ENCODE data around the gene NCOA5.

The NCOA5 gene

DNA sequence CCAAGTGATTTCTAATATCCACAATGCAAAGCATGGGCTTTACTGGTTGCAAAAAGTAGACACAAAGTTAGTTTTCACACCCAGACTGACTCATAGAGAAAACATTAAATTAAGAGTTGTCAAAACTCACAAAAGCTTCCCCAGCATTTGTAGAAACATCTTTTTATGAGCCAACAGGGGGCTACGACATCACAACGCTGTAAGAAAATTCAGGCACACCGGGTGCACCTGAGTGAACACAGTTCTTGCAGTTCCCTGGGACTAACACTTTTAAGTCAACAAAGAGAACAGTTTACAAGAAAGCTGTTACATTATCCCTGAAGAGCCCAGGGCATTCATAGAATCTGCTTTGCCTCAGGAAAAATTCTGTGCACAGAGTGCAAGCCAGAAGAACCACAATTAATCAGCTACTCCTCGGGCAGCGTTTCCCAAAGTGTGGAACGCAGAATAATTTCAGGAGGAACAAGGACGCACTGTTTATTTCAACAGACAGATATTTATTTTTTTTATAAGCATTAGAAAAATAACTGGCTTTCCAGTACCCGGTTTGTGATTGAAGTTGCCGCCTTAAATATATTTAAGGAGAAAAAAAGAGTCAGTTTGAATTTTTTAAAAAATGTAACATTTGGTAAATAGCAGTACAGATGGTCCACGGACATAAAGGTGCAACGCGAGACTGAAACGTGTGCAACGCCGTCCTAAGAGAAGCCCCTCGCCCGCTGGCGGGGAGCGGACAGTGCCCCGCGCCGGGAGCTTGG lies 1.2 kb downstream of the NCOA5 start:
- no peak for DNase-seq

DNA sequence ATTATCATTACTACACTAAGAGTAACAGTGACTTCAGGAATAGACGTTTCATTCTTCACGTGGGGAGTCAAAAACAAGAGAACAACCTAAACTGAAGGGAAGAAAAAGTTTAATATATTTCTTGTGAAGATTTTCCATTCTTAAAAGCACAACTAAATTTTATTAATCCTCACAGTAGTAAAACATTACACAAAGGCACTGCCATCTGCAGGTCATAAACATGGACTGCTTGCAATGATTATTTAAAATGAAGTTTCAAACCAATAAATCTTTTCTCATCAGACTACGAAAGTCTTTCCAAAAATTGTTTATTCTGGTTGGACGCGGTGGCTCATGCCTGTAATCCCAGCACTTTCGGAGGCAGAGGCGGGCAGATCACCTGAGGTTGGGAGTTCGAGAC lies 2.6 kb downstream of the NCOA5 start:
- DNase-seq = no peak

DNA sequence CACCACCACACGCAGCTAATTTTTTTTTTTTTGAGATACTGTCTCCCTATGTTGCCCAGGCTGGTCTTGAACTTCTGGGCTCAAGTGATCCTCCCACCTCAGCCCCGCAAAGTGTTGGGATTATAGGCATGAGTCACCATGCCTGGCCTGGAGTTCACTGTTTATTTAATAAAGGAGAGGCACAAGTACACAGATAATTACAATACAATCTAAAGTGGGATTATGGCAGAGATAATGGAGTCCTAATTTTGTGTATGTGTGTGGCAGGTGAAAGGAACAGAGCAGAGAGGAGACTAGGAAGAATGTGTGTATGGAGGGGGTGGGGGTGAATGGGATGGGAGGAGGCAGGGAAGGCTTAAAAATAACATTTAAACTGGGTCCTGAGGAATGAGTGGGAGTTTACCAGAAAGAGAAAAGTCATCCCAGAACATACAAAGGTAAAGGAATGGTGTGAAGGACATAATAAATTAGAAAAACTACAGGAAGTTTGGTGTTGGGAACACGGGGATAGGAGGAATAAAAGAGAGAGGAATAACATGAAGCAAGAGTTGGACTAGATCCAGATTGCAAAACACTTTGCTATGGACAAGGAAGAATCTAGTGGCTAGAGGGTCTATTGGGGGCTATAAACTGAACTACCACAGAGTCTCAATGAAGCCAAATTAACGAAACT lies 4.4 kb downstream of the NCOA5 start:
- no peak for DNase-seq

DNA sequence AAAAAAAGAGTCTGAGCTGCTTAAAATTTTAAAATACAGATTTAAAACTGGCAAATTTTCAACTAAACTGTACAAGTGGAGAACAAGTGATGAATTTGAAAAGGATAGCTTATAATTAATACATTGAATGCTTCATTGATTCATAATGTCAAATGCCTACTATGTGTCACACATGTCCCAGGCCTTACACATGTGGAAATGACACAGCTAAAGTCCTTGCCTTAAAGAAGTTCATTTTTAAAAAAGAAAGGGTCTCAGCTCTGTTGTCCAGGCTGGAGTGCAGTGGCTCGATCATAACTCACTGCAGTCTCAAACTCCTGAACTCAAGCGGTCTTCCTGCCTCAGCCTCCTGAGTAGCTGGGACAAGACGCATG lies 5.0 kb downstream of the NCOA5 start:
- DNase-seq = no peak

DNA sequence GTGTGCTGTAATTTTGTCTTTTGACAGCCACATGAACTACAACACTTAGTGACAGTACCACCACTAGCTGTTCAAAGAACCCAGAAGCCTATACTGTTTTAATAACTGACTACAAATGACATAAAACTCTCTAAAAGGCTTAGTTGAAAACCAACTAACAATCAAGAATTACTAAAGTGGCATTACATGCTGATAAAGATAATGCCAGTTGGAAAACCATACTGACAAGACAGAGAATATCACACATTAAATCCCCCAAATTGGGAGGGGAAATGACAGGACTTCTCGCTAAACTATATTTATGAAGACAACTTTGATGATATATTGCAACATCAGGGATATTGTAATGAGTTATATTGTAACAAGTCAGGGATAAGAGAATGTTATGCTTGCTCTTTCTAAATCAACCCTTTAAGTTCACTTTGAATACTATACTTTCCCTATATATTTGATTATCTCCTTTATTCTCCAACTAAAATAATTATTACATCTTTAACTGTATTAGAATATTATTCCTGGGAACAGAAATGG lies 6.2 kb downstream of the NCOA5 start:
- DNase-seq = no peak

DNA sequence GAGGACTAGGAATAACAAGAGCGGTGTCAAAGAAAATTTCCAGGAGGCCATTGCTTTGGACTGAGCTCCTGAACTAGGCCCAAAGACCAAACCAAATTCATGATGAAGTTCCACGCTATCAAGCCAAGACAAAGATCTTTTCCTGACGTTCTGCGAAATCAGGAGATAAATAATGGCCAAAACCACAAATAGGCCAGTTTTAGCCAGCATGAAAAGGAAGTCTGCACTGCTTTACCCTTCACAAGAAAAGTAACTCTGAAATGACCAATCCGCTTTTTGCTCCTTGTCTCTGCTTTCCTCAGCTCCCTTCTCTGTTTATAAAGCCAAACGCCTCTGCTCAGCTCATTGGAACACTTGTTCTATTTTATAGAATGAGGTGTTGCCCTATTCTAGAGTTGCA lies 6.7 kb downstream of the NCOA5 start:
- no peak for DNase-seq

DNA sequence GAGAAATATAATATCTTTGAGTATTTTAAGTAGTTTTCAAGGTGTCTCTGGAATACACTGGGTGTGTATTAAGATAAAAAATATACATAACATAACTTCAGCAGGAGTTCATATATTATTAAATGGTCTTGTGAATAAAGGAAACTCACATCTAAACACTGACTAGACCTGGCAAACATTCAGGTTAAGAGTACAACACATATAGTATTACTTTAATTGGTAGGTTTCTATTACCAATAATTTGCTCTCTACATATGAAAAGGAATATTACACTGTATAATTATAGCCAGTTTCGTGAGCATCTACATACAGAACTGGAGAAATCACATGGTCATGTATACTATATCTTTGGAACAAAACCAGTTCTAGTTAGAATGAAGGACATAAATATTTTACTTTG lies 8.7 kb downstream of the NCOA5 start:
- DNase-seq = no peak

DNA sequence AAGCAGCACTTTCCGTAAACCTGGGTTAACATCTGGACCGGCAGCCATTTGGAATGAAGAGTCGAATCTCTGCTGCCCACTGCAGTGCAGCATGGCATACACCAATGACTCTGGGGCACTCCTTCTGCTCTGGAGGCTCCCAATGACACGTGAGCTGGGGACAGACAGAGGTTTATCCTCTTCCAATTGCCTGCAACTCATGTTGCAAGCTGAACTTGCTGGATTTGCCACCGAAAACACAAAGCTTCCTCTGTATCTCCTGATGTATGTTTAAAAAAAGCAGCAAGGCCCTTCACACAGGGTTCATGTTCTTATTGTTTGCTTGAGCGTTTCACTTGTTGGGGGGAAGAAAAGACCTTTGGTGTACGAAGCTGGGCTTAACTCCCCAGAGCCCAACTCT lies 10.8 kb downstream of the NCOA5 start:
- no peak for DNase-seq

DNA sequence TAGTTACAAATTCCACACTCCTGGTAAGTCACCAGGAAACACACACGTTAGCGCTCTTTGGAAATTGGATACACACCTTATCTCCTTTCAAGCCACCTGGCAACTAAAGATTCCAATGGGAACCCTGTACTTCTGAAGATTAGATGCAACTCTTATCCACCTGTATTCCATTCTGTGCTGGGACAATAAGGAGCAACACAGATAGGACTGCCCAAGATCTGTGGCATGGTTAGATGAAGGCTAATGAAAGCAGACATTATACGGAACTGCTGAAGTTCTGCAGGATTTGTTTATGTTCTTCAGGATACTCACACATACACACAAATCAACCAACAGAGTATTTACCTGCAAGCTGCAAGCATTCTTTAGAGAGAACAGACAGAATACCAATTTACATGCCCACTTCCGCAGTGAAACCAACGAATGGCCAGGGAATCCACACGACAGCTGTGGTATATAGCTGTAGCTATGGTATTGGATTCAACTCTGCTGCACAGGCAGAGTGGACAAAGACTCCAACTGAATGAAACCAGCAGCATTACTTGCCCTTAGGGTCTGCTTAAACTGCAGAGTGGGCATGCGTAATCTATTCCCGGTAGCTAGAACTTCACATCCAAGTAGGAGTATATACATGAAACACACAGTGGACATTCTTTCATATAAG lies 12.0 kb downstream of the NCOA5 start:
- no peak for DNase-seq

DNA sequence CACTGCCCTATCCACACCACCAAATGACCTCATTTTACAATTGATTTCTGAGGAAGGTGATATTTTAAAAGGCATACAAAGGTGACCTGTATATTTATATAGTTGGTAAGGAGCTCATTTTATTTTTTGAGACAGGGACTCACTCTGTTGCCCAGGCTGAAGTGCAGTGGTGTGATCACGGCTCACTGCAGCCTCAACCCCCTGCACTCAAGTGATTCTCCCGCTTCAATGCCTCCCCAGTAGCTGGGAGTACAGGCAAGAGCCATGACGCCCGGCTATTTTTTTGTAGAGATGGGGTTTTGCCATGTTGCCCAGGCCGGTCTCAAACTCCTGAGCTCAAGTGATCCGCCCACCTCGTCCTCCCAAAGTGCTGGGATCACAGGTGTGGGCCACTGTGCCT lies 13.0 kb downstream of the NCOA5 start:
- no peak for DNase-seq

DNA sequence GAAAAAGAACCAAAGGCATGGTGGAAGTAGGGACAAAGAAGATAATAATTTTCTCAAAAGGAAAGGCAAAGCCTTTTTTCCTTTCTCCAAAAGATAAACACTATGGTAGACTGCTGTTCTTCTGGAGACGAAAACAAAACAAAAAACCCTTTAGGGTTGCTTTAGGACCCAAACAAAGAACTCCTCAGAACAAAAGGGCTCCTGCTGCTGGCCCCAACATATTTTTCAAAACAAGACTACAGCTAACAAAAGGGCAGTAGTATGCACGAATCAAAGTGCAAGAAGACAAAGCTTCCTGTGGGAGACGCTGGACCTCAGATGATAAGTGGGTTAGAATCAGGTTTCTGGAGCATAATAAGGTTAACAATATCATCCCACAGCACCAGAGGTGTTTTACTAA lies 15.8 kb downstream of the NCOA5 start:
- no peak for DNase-seq

DNA sequence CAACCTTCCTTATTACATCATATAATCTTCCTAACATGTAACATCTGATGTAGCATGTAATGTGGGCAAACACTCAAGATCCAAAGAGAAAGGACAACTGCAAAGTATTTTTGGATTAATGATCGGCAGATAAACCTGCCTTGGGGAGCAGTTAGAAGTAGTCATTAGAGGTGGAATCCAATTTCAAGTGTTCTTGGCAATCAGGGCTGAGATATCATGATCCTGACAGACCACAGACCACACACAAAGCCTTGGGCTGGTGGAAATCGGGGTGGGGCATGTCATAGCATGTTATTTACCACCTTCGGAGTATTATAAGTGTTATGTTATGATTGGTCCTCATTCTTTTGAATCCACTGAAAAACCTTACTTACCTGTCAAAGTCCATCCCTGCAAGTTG lies 16.3 kb downstream of the NCOA5 start:
- no peak for DNase-seq

DNA sequence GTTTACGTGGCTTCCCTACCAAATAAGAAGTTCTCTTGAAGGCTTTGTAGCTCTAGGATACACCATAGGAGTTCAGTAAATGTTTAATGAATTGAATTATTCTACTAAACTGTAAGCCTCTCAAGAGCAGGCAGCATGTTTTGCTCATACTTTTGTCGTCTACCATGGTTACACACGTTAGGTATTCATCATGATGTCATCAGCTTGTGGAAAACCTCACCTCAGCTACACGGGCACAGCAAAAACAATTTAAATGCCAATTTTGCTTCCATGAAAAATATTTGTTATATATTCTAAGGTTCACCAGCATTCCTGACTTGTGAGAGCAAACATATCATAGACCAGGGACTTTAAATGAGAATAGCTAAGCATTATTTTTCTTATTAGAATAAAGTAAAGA lies 16.7 kb downstream of the NCOA5 start:
- no peak for DNase-seq

DNA sequence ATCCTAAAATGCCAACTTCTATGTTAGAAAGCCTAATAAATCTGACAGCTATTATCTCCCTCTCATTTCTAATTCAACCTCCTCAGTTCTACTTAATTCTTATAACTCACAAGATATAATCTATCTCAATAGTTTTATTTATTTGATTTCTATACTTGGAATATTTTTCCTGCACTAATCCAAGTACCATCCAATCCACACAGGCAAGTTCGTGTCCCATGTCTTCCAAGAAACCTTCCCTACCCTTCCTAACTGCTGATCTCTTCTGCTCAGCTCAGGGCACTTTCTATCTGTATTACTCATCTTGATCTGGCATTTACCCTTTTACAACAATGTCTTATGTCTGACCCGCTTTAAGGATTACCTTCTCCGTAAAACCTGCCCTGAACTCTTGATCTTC lies 18.2 kb downstream of the NCOA5 start:
- no peak for DNase-seq

DNA sequence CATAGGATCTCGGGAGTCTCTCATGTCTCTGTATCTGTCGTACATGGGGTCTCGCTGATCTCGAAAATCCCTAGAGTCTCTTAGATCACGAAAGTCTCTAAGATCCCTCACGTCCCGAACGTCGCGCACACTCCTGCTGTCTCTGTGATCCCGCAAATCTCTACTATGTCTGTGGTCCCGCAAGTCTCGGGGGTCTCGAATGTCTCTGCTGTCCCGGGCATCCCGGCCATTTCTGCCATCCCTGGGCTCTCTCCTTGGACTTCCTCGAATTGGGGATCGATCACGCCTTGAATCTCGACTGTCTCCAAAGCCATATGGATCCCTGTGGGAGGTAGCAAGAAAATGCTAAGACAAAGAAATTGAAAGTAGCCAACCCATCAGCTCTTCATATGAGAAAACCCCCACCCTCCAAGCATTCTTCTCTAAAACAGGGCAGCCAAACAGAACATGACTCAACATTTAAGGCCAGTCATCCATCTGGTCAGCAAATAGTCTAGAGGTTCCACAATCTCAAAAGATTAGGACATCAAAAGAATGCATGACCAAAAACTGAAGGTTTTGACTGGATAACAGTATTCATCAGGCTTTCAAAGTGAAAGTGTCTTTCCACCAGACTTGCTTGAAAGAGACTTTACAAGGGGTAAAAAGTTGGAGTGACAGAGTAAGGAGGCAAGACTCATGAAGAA lies 19.4 kb downstream of the NCOA5 start:
- DNase-seq = no peak

DNA sequence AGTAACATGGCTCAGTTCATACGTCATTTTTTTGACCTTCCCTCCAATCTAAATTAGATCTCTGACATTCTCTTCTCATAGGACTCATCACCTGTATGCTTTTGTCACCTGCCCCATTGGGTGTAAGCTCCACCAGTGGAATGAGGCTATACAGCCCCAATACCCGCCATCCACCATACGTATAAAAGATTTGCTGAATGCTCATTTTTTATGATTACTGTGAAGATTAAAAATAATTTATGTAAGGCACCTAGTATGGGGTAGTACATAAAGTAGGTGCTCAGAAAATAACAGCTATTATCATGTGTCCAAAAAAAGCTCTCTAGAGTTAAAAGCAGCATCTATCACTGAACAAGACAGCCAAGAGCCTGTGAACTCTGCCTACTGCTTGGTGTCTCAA lies 24.1 kb downstream of the NCOA5 start:
- DNase-seq = no peak

DNA sequence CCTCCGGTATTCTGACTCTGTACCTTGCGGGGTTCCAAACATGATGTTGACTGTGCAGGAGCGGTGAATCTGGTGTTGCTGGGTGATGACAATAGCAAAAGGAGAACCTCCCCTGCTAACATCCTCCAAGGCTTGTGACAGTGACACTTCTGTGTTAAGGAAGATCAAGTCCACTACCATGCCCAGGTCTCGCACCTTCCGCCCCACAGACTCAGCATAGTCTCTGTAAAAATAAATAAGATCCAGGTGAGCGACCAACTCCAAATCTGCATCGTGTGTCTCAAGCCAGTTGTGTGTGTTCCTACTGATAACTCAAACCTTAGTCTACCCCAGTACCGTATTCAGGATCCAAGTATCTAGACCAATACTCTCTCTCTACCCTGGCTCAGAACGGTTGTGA lies 24.8 kb downstream of the NCOA5 start:
- DNase-seq = no peak

DNA sequence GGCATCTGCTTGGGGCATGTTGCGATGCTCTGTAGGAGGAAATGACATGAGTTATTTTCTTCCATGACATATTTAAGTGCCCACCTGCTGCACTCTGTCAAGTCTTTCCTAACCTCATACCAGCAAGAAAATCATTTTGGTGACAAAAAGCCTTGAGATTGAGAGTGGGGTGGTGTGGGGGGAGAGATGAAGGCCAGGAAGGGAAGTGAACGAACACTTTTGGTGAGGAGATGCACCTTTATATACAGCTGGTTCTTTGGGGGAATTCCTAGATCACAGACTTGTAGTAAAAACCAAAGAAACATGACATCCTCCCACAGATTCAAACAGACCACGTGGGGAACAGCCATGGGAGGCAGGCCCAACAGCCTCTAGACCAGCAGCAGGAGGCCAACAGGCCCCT lies 26.1 kb downstream of the NCOA5 start:
- DNase-seq = no peak

DNA sequence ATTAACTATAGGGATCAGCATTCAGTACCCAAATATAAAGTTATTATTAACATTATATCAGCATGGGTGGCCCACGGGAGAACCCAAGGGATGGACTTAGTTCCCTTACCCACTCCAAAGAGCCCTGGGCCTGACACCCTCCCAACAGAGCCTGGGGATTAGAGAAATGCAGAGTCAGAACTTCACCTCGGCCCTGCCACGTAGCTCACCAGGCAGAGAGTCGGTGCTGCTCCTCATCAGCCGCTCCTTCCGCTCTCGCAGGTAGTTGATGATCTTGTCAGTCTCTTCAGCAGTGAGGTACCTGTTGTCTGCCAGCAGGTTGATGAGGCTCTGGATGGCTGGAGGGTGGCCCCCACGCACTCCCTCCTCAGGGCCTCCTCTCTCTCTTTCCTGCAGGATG lies 26.6 kb downstream of the NCOA5 start:
- DNase-seq = no peak

DNA sequence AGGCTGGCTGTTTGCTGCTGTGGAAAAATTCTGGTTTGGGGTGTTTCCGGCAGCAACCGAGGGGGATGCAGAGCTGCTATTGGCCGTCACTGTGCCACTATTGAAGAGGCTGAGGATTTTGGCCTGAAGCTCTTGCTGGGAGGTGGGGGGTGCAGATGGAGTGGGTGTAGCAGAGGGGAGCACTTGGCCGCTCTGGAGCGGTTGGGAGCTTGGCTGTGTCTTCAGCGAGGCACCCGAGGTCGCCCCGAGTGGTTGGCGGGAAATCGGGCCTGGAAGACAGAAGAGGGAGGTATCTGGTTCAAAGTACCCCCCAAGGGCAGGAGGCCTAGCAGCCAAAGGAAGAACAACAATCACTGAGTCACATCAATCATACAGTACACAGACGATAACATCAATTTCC lies 27.1 kb downstream of the NCOA5 start:
- no peak for DNase-seq

DNA sequence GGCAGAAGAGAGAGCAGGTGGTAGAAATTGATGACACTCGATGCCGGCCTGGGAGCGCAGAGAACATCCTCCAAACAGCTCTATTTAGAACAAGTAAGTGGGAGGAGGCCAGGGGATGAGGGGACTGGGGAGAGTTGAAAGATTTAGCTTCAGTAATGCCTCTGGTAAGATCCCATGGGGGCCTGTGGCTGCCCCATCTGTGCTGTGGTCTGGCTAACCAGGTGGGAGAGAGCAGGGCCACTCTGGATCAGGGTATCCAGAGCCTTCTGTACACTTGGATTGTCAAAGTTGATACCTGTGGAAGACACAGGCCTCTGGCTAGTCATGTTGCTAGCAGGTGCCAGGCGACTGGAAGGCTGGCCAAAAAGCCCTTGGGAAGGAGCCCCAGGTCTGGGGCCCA lies 27.6 kb downstream of the NCOA5 start:
- DNase-seq = no peak

DNA sequence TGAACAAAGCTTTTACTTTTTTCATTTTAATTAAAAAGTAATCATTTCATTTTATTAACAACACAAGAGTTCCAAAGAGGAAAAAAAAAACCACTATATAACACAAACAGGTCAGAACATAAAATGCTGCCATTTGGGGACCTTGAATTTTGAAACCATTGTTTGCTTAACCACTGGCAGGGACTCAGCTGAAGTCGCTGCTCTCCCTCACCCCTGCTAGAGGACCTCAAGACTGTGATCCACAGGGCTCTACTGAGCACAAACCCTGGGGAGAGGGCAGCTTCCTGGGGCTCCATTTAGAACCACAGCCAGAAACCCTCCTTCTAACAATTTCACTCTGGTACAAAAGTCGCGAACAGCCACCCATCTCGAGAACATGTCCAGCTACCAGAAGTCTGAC lies 28.8 kb downstream of the NCOA5 start:
- DNase-seq = no peak

DNA sequence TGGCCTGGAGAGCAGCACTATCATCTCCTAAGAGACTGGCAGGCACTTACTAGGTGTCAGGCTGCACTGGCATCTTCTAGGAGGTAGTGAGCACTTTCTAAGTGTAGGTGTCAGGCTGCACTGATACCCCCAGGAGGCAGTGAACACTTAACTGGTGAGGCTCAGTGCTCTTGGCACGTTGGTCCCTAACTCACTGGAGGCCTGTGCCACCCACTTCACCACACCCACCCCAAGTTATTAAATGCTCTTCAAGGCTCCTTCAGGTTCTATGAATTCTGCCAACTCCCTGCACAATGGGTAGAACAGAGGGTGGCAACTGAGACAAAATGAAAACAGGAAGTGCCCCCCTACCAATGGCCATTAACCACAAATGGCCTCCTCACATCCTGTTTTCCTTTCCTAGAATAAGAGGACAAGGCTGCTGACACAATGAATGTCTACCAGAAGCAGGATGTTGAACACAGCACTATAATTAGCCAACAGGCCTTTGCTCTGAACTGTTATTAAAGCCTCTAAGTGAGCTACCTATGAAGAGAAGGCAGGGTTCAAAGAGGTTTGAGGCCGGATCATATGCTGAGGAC lies 29.4 kb downstream of the NCOA5 start:
- DNase-seq = no peak
